GM23338 (cell line): Measurements from ENCODE around the gene KLHL26. TPM values are rescaled to one million over a fixed set of nuclear protein-coding genes. Genes with fewer than 3 reads are reported as not detected.

ENCODE experiments used
- ATAC-seq: fragments of 200-7000 bp; cut with Tn5 transposase; 3 replicates; pipeline ENCODE4 v1.9.1; 2020
- DNase-seq: peaks from one replicate; pipeline ENCODE4 v3.0.0-alpha.2; 2015; ENCODE audit warnings: low spot score
- H2AFZ ChIP-seq: fragments of 200-600 bp; sonication (generic); 2 replicates; pipeline ENCODE4 v1.8.0; 2016; ENCODE audit warnings: antibody characterized with exemption, mild to moderate bottlenecking, moderate library complexity
- H3F3A ChIP-seq: fragments of 200-600 bp; sonication (generic); replicated peaks from 2 replicates; pipeline ENCODE4 v1.8.0; 2017; ENCODE audit warnings: antibody characterized with exemption, mixed run types, low read depth
- H3K27ac ChIP-seq: fragments of 200-600 bp; sonication (generic); 2 replicates; pipeline ENCODE4 v1.6.1; 2016; ENCODE audit warnings: low read depth
- H3K27me3 ChIP-seq: fragments of 200-600 bp; sonication (generic); 2 replicates; pipeline ENCODE4 v1.8.0; 2016; ENCODE audit warnings: mild to moderate bottlenecking, mixed run types, moderate library complexity; ENCODE audit not compliant: insufficient read depth
- H3K36me3 ChIP-seq: fragments of 200-600 bp; sonication (generic); 2 replicates; pipeline ENCODE4 v1.8.0; 2016; ENCODE audit warnings: mild to moderate bottlenecking; ENCODE audit not compliant: insufficient read depth
- H3K4me1 ChIP-seq: fragments of 200-600 bp; sonication (generic); 2 replicates; pipeline ENCODE4 v1.8.0; 2016; ENCODE audit warnings: mild to moderate bottlenecking, moderate library complexity; ENCODE audit not compliant: insufficient read depth
- H3K4me2 ChIP-seq: fragments of 200-600 bp; sonication (generic); 2 replicates; pipeline ENCODE4 v1.7.1; 2017; ENCODE audit warnings: mixed run types
- H3K4me3 ChIP-seq: fragments of 200-600 bp; sonication (generic); 2 replicates; pipeline ENCODE4 v1.6.1; 2016; ENCODE audit warnings: mixed run types
- H3K79me2 ChIP-seq: fragments of 200-600 bp; sonication (generic); replicated peaks from 2 replicates; pipeline ENCODE4 v1.8.0; 2017; ENCODE audit warnings: mild to moderate bottlenecking; ENCODE audit not compliant: insufficient read depth
- H3K9me2 ChIP-seq: fragments of 200-600 bp; sonication (generic); 2 replicates; pipeline ENCODE4 v1.8.0; 2017; ENCODE audit not compliant: insufficient read depth
- H4K20me1 ChIP-seq: fragments of 200-600 bp; sonication (generic); replicated peaks from 2 replicates; pipeline ENCODE4 v1.8.0; 2017; ENCODE audit warnings: mild to moderate bottlenecking; ENCODE audit not compliant: insufficient read depth
- H3K27ac Mint-ChIP-seq: 2 replicates; pipeline ENCODE4 v1.8.0; 2020; ENCODE audit warnings: inconsistent platforms, mild to moderate bottlenecking, moderate library complexity, mixed read lengths
- H3K27me3 Mint-ChIP-seq: 3 replicates; pipeline ENCODE4 v1.8.0; 2022; ENCODE audit warnings: low read depth, mild to moderate bottlenecking, moderate library complexity, mixed read lengths, inconsistent platforms; ENCODE audit not compliant: insufficient read depth, poor library complexity
- H3K36me3 Mint-ChIP-seq: 3 replicates; pipeline ENCODE4 v1.8.0; 2021; ENCODE audit warnings: low read depth, mild to moderate bottlenecking, inconsistent platforms, moderate library complexity, mixed read lengths
- H3K4me1 Mint-ChIP-seq: 3 replicates; pipeline ENCODE4 v1.8.0; 2020; ENCODE audit warnings: mild to moderate bottlenecking, inconsistent platforms, mixed read lengths
- H3K4me3 Mint-ChIP-seq: 3 replicates; pipeline ENCODE4 v1.8.0; 2021; ENCODE audit warnings: moderate library complexity, mild to moderate bottlenecking, inconsistent platforms, mixed read lengths
- H3K9me3 Mint-ChIP-seq: 3 replicates; pipeline ENCODE4 v1.8.0; 2020; ENCODE audit warnings: moderate library complexity, mild to moderate bottlenecking, inconsistent platforms, mixed read lengths
- CREB1 ChIP-seq: fragments of 250-450 bp; sonication (Bioruptor Pico); IDR thresholded peaks from 2 replicates; pipeline ENCODE4 v1.5.0; 2020; ENCODE audit warnings: low read depth, mild to moderate bottlenecking, moderate library complexity
- EZH2 ChIP-seq: fragments of 200-600 bp; sonication (generic); IDR thresholded peaks from one replicate; pipeline ENCODE4 v1.8.0; 2017; ENCODE audit warnings: antibody characterized with exemption, mild to moderate bottlenecking, low read depth; ENCODE audit not compliant: unreplicated experiment
- EZH2phosphoT487 ChIP-seq: fragments of 200-600 bp; sonication (generic); IDR thresholded peaks from one replicate; pipeline ENCODE4 v1.8.1; 2018; ENCODE audit warnings: antibody characterized with exemption; ENCODE audit not compliant: unreplicated experiment
- polyA plus RNA-seq: library from polyadenylated mRNA; unstranded; fragments of >200 nt; fragmentation: Nextera tagmentation; extraction: Ambion mirVana; gene quantifications from 2 replicates; pipeline ENCODE4 v1.2.1, GENCODE V29; 2016
- total RNA-seq: library from RNA; depleted of rRNA; stranded (reverse); fragments of >200 nt; shearing (Covaris generic); gene quantifications from 2 replicates; pipeline ENCODE4 v1.2.3, GENCODE V29; 2014
- TF ChIP-seq, protein P1 (sequence below): IDR thresholded peaks from one replicate; pipeline ENCODE4 v1.6.1; 2018; ENCODE audit warnings: antibody characterized with exemption; ENCODE audit not compliant: unreplicated experiment
- TF ChIP-seq, protein P2 (sequence below): IDR thresholded peaks from 2 replicates; pipeline ENCODE4 v1.6.1; 2016; ENCODE audit warnings: antibody characterized with exemption
- TF ChIP-seq, protein P3 (sequence below), 2 experiments: fragments of 200-600 bp in 1 of 2; sonication (generic) in 1 of 2; conservative IDR thresholded peaks; 2 replicates each; pipeline versions ENCODE4 v1.5.1 to v1.6.1; 2016 to 2017; ENCODE audit warnings: antibody characterized with exemption in 2 of 2, low read depth in 2 of 2, mild to moderate bottlenecking in 2 of 2, moderate library complexity in 1 of 2
- TF ChIP-seq, protein P4 (sequence below): fragments of 250-450 bp; sonication (Bioruptor Pico); IDR thresholded peaks from 2 replicates; pipeline ENCODE4 v1.5.0; 2020; ENCODE audit warnings: mild to moderate bottlenecking, moderate library complexity

KLHL26 gene
- total and polyA plus RNA-seq, 2 experiments from 2014 or later = 3.6 to 11.2 TPM

DNA sequence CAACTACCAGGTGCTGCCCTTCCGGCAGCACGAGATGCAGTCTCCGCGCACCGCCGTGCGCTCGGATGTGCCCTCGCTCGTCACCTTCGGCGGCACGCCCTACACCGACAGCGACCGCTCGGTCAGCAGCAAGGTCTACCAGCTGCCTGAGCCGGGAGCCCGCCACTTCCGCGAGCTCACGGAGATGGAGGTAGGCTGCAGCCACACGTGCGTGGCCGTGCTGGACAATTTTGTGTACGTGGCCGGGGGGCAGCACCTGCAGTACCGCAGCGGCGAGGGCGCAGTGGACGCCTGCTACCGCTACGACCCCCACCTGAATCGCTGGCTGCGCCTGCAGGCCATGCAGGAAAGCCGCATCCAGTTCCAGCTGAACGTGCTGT lies 31.4 kb downstream of the KLHL26 start:
- ATAC-seq = no peak
- no peak overlapping the region for H3K4me2 ChIP-seq
- H3K4me1 ChIP-seq = no peaks in the 10 kb centered on the region; the same call in 1 of the 2 replicates
- no peak overlapping the region for H3K27ac ChIP-seq
- H3K36me3 ChIP-seq = no peaks in the 10 kb centered on the region
- no peak for DNase-seq
- Mint-ChIP-seq H3K4me3 (no peak overlapping the region), H3K9me3 (no peaks in the 10 kb centered on the region), H3K4me1 (peaks cover 15% of the 10 kb centered on the region), H3K27me3 (peaks cover 6% of the 10 kb centered on the region), H3K36me3 (peaks cover 10% of the 10 kb centered on the region; the same call in 2 of the 3 replicates), H3K27ac (no peak overlapping the region)
- no peaks in the 10 kb centered on the region for H3K27me3 ChIP-seq
- TF ChIP-seq, protein P1, sequence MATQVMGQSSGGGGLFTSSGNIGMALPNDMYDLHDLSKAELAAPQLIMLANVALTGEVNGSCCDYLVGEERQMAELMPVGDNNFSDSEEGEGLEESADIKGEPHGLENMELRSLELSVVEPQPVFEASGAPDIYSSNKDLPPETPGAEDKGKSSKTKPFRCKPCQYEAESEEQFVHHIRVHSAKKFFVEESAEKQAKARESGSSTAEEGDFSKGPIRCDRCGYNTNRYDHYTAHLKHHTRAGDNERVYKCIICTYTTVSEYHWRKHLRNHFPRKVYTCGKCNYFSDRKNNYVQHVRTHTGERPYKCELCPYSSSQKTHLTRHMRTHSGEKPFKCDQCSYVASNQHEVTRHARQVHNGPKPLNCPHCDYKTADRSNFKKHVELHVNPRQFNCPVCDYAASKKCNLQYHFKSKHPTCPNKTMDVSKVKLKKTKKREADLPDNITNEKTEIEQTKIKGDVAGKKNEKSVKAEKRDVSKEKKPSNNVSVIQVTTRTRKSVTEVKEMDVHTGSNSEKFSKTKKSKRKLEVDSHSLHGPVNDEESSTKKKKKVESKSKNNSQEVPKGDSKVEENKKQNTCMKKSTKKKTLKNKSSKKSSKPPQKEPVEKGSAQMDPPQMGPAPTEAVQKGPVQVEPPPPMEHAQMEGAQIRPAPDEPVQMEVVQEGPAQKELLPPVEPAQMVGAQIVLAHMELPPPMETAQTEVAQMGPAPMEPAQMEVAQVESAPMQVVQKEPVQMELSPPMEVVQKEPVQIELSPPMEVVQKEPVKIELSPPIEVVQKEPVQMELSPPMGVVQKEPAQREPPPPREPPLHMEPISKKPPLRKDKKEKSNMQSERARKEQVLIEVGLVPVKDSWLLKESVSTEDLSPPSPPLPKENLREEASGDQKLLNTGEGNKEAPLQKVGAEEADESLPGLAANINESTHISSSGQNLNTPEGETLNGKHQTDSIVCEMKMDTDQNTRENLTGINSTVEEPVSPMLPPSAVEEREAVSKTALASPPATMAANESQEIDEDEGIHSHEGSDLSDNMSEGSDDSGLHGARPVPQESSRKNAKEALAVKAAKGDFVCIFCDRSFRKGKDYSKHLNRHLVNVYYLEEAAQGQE = no peak
- H3K79me2 ChIP-seq = no peaks in the 10 kb centered on the region
- H3K9me2 ChIP-seq = no peaks in the 10 kb centered on the region
- H4K20me1 ChIP-seq = no peaks in the 10 kb centered on the region
- no peak overlapping the region for H3K4me3 ChIP-seq
- no peak overlapping the region for H2AFZ ChIP-seq
- H3F3A ChIP-seq = peaks cover 13% of the 10 kb centered on the region; the same call in 1 of the 2 replicates

DNA sequence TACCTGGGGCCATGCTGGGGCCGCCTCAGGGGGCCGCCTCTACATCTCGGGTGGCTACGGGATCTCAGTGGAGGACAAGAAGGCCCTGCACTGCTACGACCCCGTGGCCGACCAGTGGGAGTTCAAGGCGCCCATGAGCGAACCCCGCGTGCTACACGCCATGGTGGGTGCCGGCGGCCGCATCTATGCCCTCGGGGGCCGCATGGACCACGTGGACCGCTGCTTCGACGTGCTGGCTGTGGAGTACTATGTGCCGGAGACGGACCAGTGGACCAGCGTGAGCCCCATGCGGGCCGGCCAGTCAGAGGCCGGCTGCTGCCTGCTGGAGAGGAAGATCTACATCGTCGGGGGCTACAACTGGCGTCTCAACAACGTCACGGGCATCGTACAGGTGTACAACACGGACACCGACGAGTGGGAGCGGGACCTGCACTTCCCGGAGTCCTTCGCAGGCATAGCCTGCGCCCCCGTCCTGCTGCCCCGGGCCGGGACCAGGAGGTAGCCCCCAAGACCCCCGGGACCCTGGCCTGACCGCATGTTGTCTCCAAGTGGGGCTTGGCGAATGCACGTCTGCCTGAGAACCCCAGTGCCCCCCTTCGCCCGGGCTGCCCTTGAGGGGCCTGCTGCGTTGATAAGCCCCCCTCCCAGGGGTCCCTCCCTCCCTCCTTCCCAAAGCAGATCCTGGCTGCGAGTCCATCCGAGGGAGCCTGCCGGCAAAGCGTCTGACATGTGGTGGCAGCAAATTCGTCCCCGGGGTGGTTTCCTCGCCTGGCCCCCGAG lies 32.1 kb downstream of the KLHL26 start:
- H3K4me3 ChIP-seq = no peak overlapping the region
- TF ChIP-seq, protein P2, sequence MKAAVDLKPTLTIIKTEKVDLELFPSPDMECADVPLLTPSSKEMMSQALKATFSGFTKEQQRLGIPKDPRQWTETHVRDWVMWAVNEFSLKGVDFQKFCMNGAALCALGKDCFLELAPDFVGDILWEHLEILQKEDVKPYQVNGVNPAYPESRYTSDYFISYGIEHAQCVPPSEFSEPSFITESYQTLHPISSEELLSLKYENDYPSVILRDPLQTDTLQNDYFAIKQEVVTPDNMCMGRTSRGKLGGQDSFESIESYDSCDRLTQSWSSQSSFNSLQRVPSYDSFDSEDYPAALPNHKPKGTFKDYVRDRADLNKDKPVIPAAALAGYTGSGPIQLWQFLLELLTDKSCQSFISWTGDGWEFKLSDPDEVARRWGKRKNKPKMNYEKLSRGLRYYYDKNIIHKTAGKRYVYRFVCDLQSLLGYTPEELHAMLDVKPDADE = no peak
- TF ChIP-seq CREB1 = no peak
- TF ChIP-seq, protein P3, sequence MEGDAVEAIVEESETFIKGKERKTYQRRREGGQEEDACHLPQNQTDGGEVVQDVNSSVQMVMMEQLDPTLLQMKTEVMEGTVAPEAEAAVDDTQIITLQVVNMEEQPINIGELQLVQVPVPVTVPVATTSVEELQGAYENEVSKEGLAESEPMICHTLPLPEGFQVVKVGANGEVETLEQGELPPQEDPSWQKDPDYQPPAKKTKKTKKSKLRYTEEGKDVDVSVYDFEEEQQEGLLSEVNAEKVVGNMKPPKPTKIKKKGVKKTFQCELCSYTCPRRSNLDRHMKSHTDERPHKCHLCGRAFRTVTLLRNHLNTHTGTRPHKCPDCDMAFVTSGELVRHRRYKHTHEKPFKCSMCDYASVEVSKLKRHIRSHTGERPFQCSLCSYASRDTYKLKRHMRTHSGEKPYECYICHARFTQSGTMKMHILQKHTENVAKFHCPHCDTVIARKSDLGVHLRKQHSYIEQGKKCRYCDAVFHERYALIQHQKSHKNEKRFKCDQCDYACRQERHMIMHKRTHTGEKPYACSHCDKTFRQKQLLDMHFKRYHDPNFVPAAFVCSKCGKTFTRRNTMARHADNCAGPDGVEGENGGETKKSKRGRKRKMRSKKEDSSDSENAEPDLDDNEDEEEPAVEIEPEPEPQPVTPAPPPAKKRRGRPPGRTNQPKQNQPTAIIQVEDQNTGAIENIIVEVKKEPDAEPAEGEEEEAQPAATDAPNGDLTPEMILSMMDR (conservative IDR thresholded peaks at IDR 0.05; ENCODE audit: low read depth in 2 of 2) = no peak
- TF ChIP-seq, protein P4, sequence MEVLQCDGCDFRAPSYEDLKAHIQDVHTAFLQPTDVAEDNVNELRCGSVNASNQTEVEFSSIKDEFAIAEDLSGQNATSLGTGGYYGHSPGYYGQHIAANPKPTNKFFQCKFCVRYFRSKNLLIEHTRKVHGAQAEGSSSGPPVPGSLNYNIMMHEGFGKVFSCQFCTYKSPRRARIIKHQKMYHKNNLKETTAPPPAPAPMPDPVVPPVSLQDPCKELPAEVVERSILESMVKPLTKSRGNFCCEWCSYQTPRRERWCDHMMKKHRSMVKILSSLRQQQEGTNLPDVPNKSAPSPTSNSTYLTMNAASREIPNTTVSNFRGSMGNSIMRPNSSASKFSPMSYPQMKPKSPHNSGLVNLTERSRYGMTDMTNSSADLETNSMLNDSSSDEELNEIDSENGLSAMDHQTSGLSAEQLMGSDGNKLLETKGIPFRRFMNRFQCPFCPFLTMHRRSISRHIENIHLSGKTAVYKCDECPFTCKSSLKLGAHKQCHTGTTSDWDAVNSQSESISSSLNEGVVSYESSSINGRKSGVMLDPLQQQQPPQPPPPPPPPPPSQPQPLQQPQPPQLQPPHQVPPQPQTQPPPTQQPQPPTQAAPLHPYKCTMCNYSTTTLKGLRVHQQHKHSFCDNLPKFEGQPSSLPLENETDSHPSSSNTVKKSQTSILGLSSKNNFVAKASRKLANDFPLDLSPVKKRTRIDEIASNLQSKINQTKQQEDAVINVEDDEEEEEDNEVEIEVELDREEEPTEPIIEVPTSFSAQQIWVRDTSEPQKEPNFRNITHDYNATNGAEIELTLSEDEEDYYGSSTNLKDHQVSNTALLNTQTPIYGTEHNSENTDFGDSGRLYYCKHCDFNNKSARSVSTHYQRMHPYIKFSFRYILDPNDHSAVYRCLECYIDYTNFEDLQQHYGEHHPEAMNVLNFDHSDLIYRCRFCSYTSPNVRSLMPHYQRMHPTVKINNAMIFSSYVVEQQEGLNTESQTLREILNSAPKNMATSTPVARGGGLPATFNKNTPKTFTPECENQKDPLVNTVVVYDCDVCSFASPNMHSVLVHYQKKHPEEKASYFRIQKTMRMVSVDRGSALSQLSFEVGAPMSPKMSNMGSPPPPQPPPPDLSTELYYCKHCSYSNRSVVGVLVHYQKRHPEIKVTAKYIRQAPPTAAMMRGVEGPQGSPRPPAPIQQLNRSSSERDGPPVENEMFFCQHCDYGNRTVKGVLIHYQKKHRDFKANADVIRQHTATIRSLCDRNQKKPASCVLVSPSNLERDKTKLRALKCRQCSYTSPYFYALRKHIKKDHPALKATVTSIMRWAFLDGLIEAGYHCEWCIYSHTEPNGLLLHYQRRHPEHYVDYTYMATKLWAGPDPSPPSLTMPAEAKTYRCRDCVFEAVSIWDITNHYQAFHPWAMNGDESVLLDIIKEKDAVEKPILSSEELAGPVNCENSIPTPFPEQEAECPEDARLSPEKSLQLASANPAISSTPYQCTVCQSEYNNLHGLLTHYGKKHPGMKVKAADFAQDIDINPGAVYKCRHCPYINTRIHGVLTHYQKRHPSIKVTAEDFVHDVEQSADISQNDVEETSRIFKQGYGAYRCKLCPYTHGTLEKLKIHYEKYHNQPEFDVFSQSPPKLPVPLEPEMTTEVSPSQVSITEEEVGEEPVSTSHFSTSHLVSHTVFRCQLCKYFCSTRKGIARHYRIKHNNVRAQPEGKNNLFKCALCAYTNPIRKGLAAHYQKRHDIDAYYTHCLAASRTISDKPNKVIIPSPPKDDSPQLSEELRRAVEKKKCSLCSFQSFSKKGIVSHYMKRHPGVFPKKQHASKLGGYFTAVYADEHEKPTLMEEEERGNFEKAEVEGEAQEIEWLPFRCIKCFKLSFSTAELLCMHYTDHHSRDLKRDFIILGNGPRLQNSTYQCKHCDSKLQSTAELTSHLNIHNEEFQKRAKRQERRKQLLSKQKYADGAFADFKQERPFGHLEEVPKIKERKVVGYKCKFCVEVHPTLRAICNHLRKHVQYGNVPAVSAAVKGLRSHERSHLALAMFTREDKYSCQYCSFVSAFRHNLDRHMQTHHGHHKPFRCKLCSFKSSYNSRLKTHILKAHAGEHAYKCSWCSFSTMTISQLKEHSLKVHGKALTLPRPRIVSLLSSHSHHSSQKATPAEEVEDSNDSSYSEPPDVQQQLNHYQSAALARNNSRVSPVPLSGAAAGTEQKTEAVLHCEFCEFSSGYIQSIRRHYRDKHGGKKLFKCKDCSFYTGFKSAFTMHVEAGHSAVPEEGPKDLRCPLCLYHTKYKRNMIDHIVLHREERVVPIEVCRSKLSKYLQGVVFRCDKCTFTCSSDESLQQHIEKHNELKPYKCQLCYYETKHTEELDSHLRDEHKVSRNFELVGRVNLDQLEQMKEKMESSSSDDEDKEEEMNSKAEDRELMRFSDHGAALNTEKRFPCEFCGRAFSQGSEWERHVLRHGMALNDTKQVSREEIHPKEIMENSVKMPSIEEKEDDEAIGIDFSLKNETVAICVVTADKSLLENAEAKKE (CRISPR knock-in tag) = no peak
- no peak for TF ChIP-seq EZH2
- no peak for TF ChIP-seq EZH2phosphoT487
- H3K27me3 ChIP-seq = no peaks in the 10 kb centered on the region
- H3F3A ChIP-seq = peaks cover 13% of the 10 kb centered on the region; the same call in 1 of the 2 replicates
- H3K9me2 ChIP-seq = no peaks in the 10 kb centered on the region
- Mint-ChIP-seq H3K4me1 (peaks cover 9% of the 10 kb centered on the region), H3K36me3 (peaks cover 10% of the 10 kb centered on the region; the same call in 2 of the 3 replicates), H3K27ac (no peak overlapping the region), H3K27me3 (peaks cover 6% of the 10 kb centered on the region), H3K4me3 (no peak overlapping the region), H3K9me3 (no peaks in the 10 kb centered on the region)
- H3K4me1 ChIP-seq = no peaks in the 10 kb centered on the region; the same call in 1 of the 2 replicates
- H4K20me1 ChIP-seq = no peaks in the 10 kb centered on the region
- H3K36me3 ChIP-seq = no peaks in the 10 kb centered on the region
- no peak overlapping the region for H2AFZ ChIP-seq
- H3K4me2 ChIP-seq = no peak overlapping the region
- no peaks in the 10 kb centered on the region for H3K79me2 ChIP-seq
- DNase-seq (no peak), ATAC-seq (no peak)
- H3K27ac ChIP-seq = no peak overlapping the region
